ENCODE measurements around the gene CLCN7. TPM values are rescaled to one million over a fixed set of nuclear protein-coding genes. Genes with fewer than 3 reads are reported as not detected.
A peak's percentile ranks its signal among the peaks of the same experiment; 100 is the strongest.

CLCN7 gene
- total and polyA plus RNA-seq, 9 of the 15 experiments (the other 6 are each of a cell fraction or from before 2014, with no cell fraction given): 0.06 to 126 (median 18.7) TPM

GRCh38 chr16:1413684-1414531, 60.9 kb downstream of the CLCN7 start (continued):
- TF ChIP-seq REST (IDR thresholded peaks at IDR 0.05; ENCODE audit: borderline replicate concordance): peak; percentile 54; the same call in 1 of the 2 replicates
- no peak for TF ChIP-seq REST (CRISPR knock-in tag; IDR thresholded peaks at IDR 0.05; ENCODE audit: low read depth)
- TF ChIP-seq RUNX1 (IDR thresholded peaks at IDR 0.05; ENCODE audit: low read depth): no peak
- no peak for TF ChIP-seq TBL1XR1 (IDR thresholded peaks at IDR 0.05; ENCODE audit: low read length in 2 of 2)
- peak; percentile 38; the same call in 1 of the 2 replicates for TF ChIP-seq ZNF143 (CRISPR knock-in tag; IDR thresholded peaks at IDR 0.05)
- TF ChIP-seq ZNF280A (IDR thresholded peaks at IDR 0.05; ENCODE audit: low read depth, partially characterized antibody): no peak
- 0 out of 2 replicates have a peak, but pooled peaks have one; percentile 40 for TF ChIP-seq ZNF232 (CRISPR knock-in tag; IDR thresholded peaks at IDR 0.05)
- TF ChIP-seq ELK1 (CRISPR knock-in tag; IDR thresholded peaks at IDR 0.05): 0 out of 2 replicates have a peak, but pooled peaks have one; percentile 55
- peak; percentile 74; the same call in 1 of the 2 replicates for TF ChIP-seq ZNF740 (CRISPR knock-in tag; IDR thresholded peaks at IDR 0.05)
- TF ChIP-seq ZNF740 (tag; IDR thresholded peaks at IDR 0.05): no peak
- TF ChIP-seq ZNF24 (IDR thresholded peaks at IDR 0.05): no peak
- no peak for TF ChIP-seq ZNF354B (CRISPR knock-in tag; IDR thresholded peaks at IDR 0.05)
- no peak for TF ChIP-seq NR1H2 (CRISPR knock-in tag; IDR thresholded peaks at IDR 0.05)
- TF ChIP-seq ZNF274 (IDR thresholded peaks at IDR 0.05; ENCODE audit: borderline replicate concordance, low read depth, low read length): no peak

Measured in K562 (cell line).